Upper lobe of left lung (tissue), 4 donors: ENCODE measurements around the gene SLC25A17.
"Not testable (repeated sequence)": the region's sequence is repeated elsewhere in the genome, so short reads cannot be mapped to it uniquely, and the experiment has no call there.

Experiments
- EP300 ChIP-seq, 4 donors: sonication (generic); formaldehyde crosslinking; IDR thresholded peaks; one replicate each; pipeline ENCODE4 v1.5.1; 2017; ENCODE audit warnings: antibody characterized with exemption in 4 of 4, control low read depth in 2 of 4
- POLR2A ChIP-seq, 4 donors: fragments of 450-650 bp; IDR thresholded peaks; one replicate each; pipeline ENCODE4 v1.5.1; 2016 to 2017; ENCODE audit warnings: antibody characterized with exemption in 4 of 4, mild to moderate bottlenecking in 2 of 4
- POLR2AphosphoS5 ChIP-seq, 2 donors: sonication (generic); formaldehyde crosslinking; IDR thresholded peaks; one replicate each; pipeline ENCODE4 v1.5.1; 2017; ENCODE audit warnings: antibody characterized with exemption in 2 of 2
- TF ChIP-seq, protein P1 (sequence below), 6 experiments: fragments of 450-650 bp in 4 of 6; fragments of 200-600 bp in 2 of 6; sonication (generic) in 2 of 6; IDR thresholded peaks; one replicate each; pipeline ENCODE4 v1.5.1; 2016 to 2019; ENCODE audit warnings: antibody characterized with exemption in 6 of 6

DNA sequence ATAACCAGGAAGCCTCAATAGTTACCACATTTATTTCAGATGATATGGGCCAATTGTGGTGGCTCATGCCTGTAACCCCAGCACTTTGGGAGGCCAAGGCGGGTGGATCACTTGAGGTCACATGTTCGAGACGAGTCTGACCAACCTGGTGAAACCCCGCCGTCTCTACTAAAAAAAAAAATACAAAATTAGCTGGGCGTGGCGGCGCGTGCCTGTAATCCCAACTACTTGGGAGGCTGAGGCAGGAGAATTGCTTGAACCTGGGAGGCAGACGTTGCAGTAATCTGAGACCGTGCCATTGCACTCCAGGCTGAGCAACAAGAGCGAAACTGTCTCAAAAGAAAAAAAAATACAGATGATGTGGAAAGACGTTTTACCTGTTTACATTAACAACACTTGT is 60.3 kb downstream of the SLC25A17 start:
- TF ChIP-seq, protein P1, sequence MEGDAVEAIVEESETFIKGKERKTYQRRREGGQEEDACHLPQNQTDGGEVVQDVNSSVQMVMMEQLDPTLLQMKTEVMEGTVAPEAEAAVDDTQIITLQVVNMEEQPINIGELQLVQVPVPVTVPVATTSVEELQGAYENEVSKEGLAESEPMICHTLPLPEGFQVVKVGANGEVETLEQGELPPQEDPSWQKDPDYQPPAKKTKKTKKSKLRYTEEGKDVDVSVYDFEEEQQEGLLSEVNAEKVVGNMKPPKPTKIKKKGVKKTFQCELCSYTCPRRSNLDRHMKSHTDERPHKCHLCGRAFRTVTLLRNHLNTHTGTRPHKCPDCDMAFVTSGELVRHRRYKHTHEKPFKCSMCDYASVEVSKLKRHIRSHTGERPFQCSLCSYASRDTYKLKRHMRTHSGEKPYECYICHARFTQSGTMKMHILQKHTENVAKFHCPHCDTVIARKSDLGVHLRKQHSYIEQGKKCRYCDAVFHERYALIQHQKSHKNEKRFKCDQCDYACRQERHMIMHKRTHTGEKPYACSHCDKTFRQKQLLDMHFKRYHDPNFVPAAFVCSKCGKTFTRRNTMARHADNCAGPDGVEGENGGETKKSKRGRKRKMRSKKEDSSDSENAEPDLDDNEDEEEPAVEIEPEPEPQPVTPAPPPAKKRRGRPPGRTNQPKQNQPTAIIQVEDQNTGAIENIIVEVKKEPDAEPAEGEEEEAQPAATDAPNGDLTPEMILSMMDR (IDR thresholded peaks at IDR 0.05) = not testable (repeated sequence)
- TF ChIP-seq POLR2AphosphoS5, POLR2A, EP300 (IDR thresholded peaks at IDR 0.05): not testable (repeated sequence)
